GM12874 (cell line): ENCODE results near the gene CYP3A5.

Experiments used
- CTCF ChIP-seq: IDR thresholded peaks from 2 replicates; pipeline ENCODE4 v1.5.1; 2011; ENCODE audit warnings: low read depth, mild to moderate bottlenecking, control low read depth, low read length, moderate library complexity; ENCODE audit not compliant: insufficient read depth

CYP3A5 gene

GRCh38 chr7:99685129-99685758, 5.4 kb upstream of the CYP3A5 start:
- TF ChIP-seq CTCF, result no peak

GRCh38 chr7:99679032-99679399, 780 bp downstream of the CYP3A5 start:
- no peak for TF ChIP-seq CTCF

GRCh38 chr7:99677648-99678045, 2.1 kb downstream of the CYP3A5 start:
- TF ChIP-seq CTCF, result no peak

- TF ChIP-seq CTCF, result no peak
Observed at GRCh38 chr7:99677013-99677647, 2.7 kb downstream of the CYP3A5 start.

- TF ChIP-seq CTCF, result no peak
Observed at GRCh38 chr7:99674995-99675742, 4.6 kb downstream of the CYP3A5 start.

GRCh38 chr7:99672573-99672972, 7.2 kb downstream of the CYP3A5 start:
- TF ChIP-seq CTCF, result no peak

GRCh38 chr7:99669782-99670181, 10.0 kb downstream of the CYP3A5 start:
- TF ChIP-seq CTCF, result no peak
